ENCODE results near the gene PTCH2.

DNA sequence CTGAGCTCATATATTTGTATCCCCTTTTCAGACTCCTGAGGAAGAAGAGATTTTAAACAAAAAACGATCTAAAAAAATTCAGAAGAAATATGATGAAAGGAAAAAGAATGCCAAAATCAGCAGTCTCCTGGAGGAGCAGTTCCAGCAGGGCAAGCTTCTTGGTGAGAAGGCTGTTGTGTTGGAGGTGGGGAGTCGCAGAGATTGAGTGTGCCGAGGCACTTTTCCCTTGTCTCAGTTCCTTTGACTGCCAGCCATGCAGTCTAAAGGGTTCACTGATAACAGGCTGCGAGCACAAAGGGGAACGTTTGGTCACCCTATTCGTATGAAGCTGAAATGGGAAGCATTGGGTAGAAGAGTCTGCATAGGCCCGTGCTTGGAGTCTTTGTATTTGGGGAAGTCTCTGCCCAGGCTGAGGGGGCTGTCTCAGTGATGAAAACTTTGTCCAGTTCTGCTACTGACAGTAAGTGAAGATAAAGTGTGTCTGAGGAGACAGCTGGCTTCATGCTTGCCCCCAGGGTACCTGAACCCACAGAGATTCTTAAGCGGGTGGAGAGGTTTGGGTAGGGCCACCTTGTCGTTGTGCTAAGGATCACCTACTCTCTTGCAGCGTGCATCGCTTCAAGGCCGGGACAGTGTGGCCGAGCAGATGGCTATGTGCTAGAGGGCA is 65.0 kb downstream of the PTCH2 start:
- TF ChIP-seq, protein P1, sequence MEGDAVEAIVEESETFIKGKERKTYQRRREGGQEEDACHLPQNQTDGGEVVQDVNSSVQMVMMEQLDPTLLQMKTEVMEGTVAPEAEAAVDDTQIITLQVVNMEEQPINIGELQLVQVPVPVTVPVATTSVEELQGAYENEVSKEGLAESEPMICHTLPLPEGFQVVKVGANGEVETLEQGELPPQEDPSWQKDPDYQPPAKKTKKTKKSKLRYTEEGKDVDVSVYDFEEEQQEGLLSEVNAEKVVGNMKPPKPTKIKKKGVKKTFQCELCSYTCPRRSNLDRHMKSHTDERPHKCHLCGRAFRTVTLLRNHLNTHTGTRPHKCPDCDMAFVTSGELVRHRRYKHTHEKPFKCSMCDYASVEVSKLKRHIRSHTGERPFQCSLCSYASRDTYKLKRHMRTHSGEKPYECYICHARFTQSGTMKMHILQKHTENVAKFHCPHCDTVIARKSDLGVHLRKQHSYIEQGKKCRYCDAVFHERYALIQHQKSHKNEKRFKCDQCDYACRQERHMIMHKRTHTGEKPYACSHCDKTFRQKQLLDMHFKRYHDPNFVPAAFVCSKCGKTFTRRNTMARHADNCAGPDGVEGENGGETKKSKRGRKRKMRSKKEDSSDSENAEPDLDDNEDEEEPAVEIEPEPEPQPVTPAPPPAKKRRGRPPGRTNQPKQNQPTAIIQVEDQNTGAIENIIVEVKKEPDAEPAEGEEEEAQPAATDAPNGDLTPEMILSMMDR (IDR thresholded peaks at IDR 0.05; ENCODE audit: insufficient read depth, low read length): no peak
- TF ChIP-seq POLR2AphosphoS5 (IDR thresholded peaks at IDR 0.05; ENCODE audit: low read depth): peak; percentile 38; the same call in 1 of the 2 replicates
- no peak for TF ChIP-seq GABPA (IDR thresholded peaks at IDR 0.05; ENCODE audit: low read depth)
- TF ChIP-seq, protein P2, sequence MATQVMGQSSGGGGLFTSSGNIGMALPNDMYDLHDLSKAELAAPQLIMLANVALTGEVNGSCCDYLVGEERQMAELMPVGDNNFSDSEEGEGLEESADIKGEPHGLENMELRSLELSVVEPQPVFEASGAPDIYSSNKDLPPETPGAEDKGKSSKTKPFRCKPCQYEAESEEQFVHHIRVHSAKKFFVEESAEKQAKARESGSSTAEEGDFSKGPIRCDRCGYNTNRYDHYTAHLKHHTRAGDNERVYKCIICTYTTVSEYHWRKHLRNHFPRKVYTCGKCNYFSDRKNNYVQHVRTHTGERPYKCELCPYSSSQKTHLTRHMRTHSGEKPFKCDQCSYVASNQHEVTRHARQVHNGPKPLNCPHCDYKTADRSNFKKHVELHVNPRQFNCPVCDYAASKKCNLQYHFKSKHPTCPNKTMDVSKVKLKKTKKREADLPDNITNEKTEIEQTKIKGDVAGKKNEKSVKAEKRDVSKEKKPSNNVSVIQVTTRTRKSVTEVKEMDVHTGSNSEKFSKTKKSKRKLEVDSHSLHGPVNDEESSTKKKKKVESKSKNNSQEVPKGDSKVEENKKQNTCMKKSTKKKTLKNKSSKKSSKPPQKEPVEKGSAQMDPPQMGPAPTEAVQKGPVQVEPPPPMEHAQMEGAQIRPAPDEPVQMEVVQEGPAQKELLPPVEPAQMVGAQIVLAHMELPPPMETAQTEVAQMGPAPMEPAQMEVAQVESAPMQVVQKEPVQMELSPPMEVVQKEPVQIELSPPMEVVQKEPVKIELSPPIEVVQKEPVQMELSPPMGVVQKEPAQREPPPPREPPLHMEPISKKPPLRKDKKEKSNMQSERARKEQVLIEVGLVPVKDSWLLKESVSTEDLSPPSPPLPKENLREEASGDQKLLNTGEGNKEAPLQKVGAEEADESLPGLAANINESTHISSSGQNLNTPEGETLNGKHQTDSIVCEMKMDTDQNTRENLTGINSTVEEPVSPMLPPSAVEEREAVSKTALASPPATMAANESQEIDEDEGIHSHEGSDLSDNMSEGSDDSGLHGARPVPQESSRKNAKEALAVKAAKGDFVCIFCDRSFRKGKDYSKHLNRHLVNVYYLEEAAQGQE (IDR thresholded peaks at IDR 0.05; ENCODE audit: insufficient replicate concordance, low read depth): no peak
- TF ChIP-seq SPI1 (IDR thresholded peaks at IDR 0.05; ENCODE audit: borderline replicate concordance, low read depth): peak; percentile 85

Data from HL-60 (cell line).